Measurements from ENCODE around the gene NELL1. TPM values are rescaled to one million over a fixed set of nuclear protein-coding genes. Genes with fewer than 3 reads are reported as not detected.

Gene NELL1
- total and polyA plus RNA-seq, 2 donors (not counting 3 experiments of a cell fraction or from before 2014, with no cell fraction given): not detected

GRCh38 chr11:21556926-21557325 lies 887.5 kb downstream of the NELL1 start:
- Histone ChIP-seq H3K4me1 (ENCODE audit: control insufficient read depth, extremely low read depth, insufficient read depth, low read length) (no peaks in the 10 kb centered on the region), H3K9me1 (replicated peaks; ENCODE audit: control insufficient read depth, extremely low read depth, insufficient read depth, low read length) (no peaks in the 10 kb centered on the region), H3K79me2 (ENCODE audit: control insufficient read depth, insufficient read depth, low read length) (no peaks in the 10 kb centered on the region), H3K27ac (ENCODE audit: insufficient read depth, low read depth, low read length) (no peak overlapping the region), H3K4me3 (replicated peaks in 1 of 3; ENCODE audit: insufficient read depth in 1 of 3, low read depth in 1 of 3, low read length in 3 of 3) (no peak overlapping the region), H3K36me3 (ENCODE audit: control insufficient read depth in 2 of 2, extremely low read depth in 1 of 2, insufficient read depth in 2 of 2, low read length in 2 of 2) (no peaks in the 10 kb centered on the region), H2AFZ (ENCODE audit: low read depth, low read length) (no peak overlapping the region), H4K20me1 (replicated peaks; ENCODE audit: control insufficient read depth, extremely low read depth, insufficient read depth, low read length) (no peaks in the 10 kb centered on the region), H3K9me3 (replicated peaks; ENCODE audit: control insufficient read depth, insufficient read depth, low read length) (peaks cover 4% of the 10 kb centered on the region), H3K27me3 (ENCODE audit: control insufficient read depth in 2 of 2, insufficient read depth in 2 of 2, low read length in 2 of 2) (no peaks in the 10 kb centered on the region), H3K9ac (replicated peaks; ENCODE audit: extremely low read depth, insufficient read depth, low read length) (no peak overlapping the region), H3K4me2 (ENCODE audit: insufficient read depth, low read length) (no peak overlapping the region)
- TF ChIP-seq, protein P1, sequence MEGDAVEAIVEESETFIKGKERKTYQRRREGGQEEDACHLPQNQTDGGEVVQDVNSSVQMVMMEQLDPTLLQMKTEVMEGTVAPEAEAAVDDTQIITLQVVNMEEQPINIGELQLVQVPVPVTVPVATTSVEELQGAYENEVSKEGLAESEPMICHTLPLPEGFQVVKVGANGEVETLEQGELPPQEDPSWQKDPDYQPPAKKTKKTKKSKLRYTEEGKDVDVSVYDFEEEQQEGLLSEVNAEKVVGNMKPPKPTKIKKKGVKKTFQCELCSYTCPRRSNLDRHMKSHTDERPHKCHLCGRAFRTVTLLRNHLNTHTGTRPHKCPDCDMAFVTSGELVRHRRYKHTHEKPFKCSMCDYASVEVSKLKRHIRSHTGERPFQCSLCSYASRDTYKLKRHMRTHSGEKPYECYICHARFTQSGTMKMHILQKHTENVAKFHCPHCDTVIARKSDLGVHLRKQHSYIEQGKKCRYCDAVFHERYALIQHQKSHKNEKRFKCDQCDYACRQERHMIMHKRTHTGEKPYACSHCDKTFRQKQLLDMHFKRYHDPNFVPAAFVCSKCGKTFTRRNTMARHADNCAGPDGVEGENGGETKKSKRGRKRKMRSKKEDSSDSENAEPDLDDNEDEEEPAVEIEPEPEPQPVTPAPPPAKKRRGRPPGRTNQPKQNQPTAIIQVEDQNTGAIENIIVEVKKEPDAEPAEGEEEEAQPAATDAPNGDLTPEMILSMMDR (IDR thresholded peaks at IDR 0.05; ENCODE audit: extremely low read depth in 1 of 2, insufficient read depth in 1 of 2, low read depth in 1 of 2, low read length in 2 of 2): no peak
- no peak for TF ChIP-seq JUN (IDR thresholded peaks at IDR 0.05; ENCODE audit: borderline replicate concordance, insufficient read depth, insufficient read length, low read depth)
- TF ChIP-seq EZH2 (IDR thresholded peaks at IDR 0.05; ENCODE audit: borderline replicate concordance, low read depth, low read length, severe bottlenecking): no peak
- TF ChIP-seq FOS (IDR thresholded peaks at IDR 0.05; ENCODE audit: borderline replicate concordance, insufficient read depth, low read length): no peak
- no peak for TF ChIP-seq GATA2 (IDR thresholded peaks at IDR 0.05; ENCODE audit: insufficient read depth, insufficient read length, low read depth, low read length)
- no peak for TF ChIP-seq MAX (IDR thresholded peaks at IDR 0.05; ENCODE audit: insufficient read depth, insufficient read length)
- no peak for TF ChIP-seq POLR2AphosphoS5 (IDR thresholded peaks at IDR 0.05; ENCODE audit: insufficient read depth, low read depth, low read length)
- DNase-seq (ENCODE audit: low read depth, low spot score) (no peak), FAIRE-seq (no peak)
- ChIA-PET POLR2A (no interaction called here), CTCF (no interaction called here)
- BruUV-seq (replicated peaks): no TSS peak
- intact Hi-C loops (cut with micrococcal nuclease): no loop called here
- dilution Hi-C loops (cut with MboI; ENCODE audit: extremely low pct_ligation_motif_present, low sequenced_read_pairs): no loop called here

Data from endothelial cell of umbilical vein (primary cell).